Fibroblast of lung (primary cell): ENCODE measurements around the gene MEMO1. TPM values are rescaled to one million over a fixed set of nuclear protein-coding genes. Genes with fewer than 3 reads are reported as not detected.

Experiments
- DNase-seq, 2 donors: peaks; one replicate each; pipeline versions ENCODE4 v3.0.0 to v3.0.0-alpha.2; 2010; ENCODE audit warnings: low read depth in 2 of 2
- H2AFZ ChIP-seq: 2 replicates; pipeline ENCODE4 v1.5.1; 2012; ENCODE audit warnings: low read length, control low read depth, inconsistent platforms
- H3K27ac ChIP-seq: 2 replicates; pipeline ENCODE4 v1.5.1; 2011; ENCODE audit warnings: low read length, control low read depth; ENCODE audit not compliant: insufficient read depth
- H3K27me3 ChIP-seq: 2 replicates; pipeline ENCODE4 v1.5.1; 2011; ENCODE audit warnings: mild to moderate bottlenecking, low read length; ENCODE audit not compliant: control insufficient read depth, insufficient read depth
- H3K36me3 ChIP-seq: 2 replicates; pipeline ENCODE4 v1.5.1; 2011; ENCODE audit warnings: low read length; ENCODE audit not compliant: control insufficient read depth, insufficient read depth
- H3K4me1 ChIP-seq: 2 replicates; pipeline ENCODE4 v1.5.1; 2011; ENCODE audit warnings: low read length; ENCODE audit not compliant: control insufficient read depth, insufficient read depth; ENCODE audit errors: extremely low read depth
- H3K4me2 ChIP-seq: 2 replicates; pipeline ENCODE4 v1.5.1; 2011; ENCODE audit warnings: low read length, control low read depth; ENCODE audit not compliant: insufficient read depth; ENCODE audit errors: extremely low read depth
- H3K4me3 ChIP-seq, 4 experiments: fragments of 200-600 bp in 1 of 4; sonication (generic) in 1 of 4; replicated peaks in 1 of 4; 2 replicates each; pipeline ENCODE4 v1.5.1; 2011 to 2016; ENCODE audit warnings: low read length in 4 of 4, low read depth in 3 of 4, mild to moderate bottlenecking in 3 of 4, control low read depth in 2 of 4, inconsistent platforms in 1 of 4, mixed read lengths in 1 of 4; ENCODE audit not compliant: insufficient read depth in 1 of 4; ENCODE audit errors: control extremely low read depth in 1 of 4
- H3K79me2 ChIP-seq: 2 replicates; pipeline ENCODE4 v1.5.1; 2012; ENCODE audit warnings: mild to moderate bottlenecking, low read length, inconsistent platforms; ENCODE audit not compliant: control insufficient read depth, insufficient read depth
- H3K9ac ChIP-seq: 2 replicates; pipeline ENCODE4 v1.5.1; 2011; ENCODE audit warnings: mild to moderate bottlenecking, low read length, control low read depth; ENCODE audit not compliant: insufficient read depth
- H3K9me3 ChIP-seq: 2 replicates; pipeline ENCODE4 v1.5.1; 2012; ENCODE audit warnings: low read depth, low read length; ENCODE audit not compliant: control insufficient read depth, insufficient read depth
- H4K20me1 ChIP-seq: 2 replicates; pipeline ENCODE4 v1.5.1; 2011; ENCODE audit warnings: low read length; ENCODE audit not compliant: control insufficient read depth, insufficient read depth; ENCODE audit errors: extremely low read depth
- CTCF ChIP-seq, 2 donors: IDR thresholded peaks in 1 of 2; conservative IDR thresholded peaks in 1 of 2; 1 replicate in 1 of 2; 2 replicates in 1 of 2; pipeline ENCODE4 v1.5.1; 2011 to 2012; ENCODE audit warnings: low read length in 2 of 2, control low read depth in 1 of 2, inconsistent platforms in 1 of 2, low read depth in 1 of 2, mild to moderate bottlenecking in 1 of 2
- EZH2 ChIP-seq: IDR thresholded peaks from 2 replicates; pipeline ENCODE4 v1.5.1; 2012; ENCODE audit warnings: low read length, control low read depth, mild to moderate bottlenecking; ENCODE audit errors: missing control alignments
- polyA plus RNA-seq, 2 donors: library from polyadenylated mRNA; depleted of rRNA in 1 of 2; stranded (reverse) in 1 of 2; unstranded in 1 of 2; fragments of >200 nt; gene quantifications; 2 replicates each; pipeline ENCODE4 v1.2.1, GENCODE V29; 2011 to 2012; ENCODE audit warnings: missing spikeins in 1 of 2
- total RNA-seq: library from RNA; depleted of rRNA; stranded (reverse); fragments of >200 nt; gene quantifications from 2 replicates; pipeline ENCODE4 v1.2.1, GENCODE V29; 2014

Gene MEMO1
- total and polyA plus RNA-seq, 2 donors (not counting 1 experiment from before 2014, with no cell fraction given) = 34.0 to 64.2 TPM

- Histone ChIP-seq H2AFZ (no peak overlapping the region), H3K27me3 (no peaks in the 10 kb centered on the region), H3K9ac (no peak overlapping the region), H3K36me3 (no peaks in the 10 kb centered on the region), H3K27ac (no peak overlapping the region), H3K4me2 (no peak overlapping the region), H3K79me2 (peaks cover 51% of the 10 kb centered on the region), H3K4me1 (no peaks in the 10 kb centered on the region), H3K4me3 (no peak overlapping the region), H3K9me3 (no peaks in the 10 kb centered on the region), H4K20me1 (no peaks in the 10 kb centered on the region)
- TF ChIP-seq CTCF (conservative IDR thresholded peaks at IDR 0.05 in 1 of 2, IDR thresholded peaks at IDR 0.05 in 1 of 2; ENCODE audit: low read depth in 1 of 2, low read length in 2 of 2) (no peak), EZH2 (no peak)
- no peak for DNase-seq
Measured at GRCh38 chr2:31950946-31951562, 59.8 kb downstream of the MEMO1 start.

- TF ChIP-seq EZH2 = no peak
- no peak for TF ChIP-seq CTCF (conservative IDR thresholded peaks at IDR 0.05 in 1 of 2, IDR thresholded peaks at IDR 0.05 in 1 of 2; ENCODE audit: low read depth in 1 of 2, low read length in 2 of 2)
- Histone ChIP-seq H3K4me3 (no peak overlapping the region), H3K9me3 (no peaks in the 10 kb centered on the region), H4K20me1 (no peaks in the 10 kb centered on the region), H3K4me1 (no peaks in the 10 kb centered on the region), H3K36me3 (no peaks in the 10 kb centered on the region), H3K4me2 (no peak overlapping the region), H3K79me2 (peaks cover 60% of the 10 kb centered on the region), H2AFZ (no peak overlapping the region), H3K27me3 (no peaks in the 10 kb centered on the region), H3K27ac (no peak overlapping the region), H3K9ac (no peak overlapping the region)
- no peak for DNase-seq
Measured at GRCh38 chr2:31947871-31948270, 62.9 kb downstream of the MEMO1 start.

GRCh38 chr2:31946838-31947237 is 64.0 kb downstream of the MEMO1 start:
- H3K27me3 ChIP-seq = no peaks in the 10 kb centered on the region
- H3K27ac ChIP-seq = no peak overlapping the region
- no peaks in the 10 kb centered on the region for H3K36me3 ChIP-seq
- no peaks in the 10 kb centered on the region for H3K9me3 ChIP-seq
- no peaks in the 10 kb centered on the region for H4K20me1 ChIP-seq
- TF ChIP-seq CTCF (conservative IDR thresholded peaks at IDR 0.05 in 1 of 2, IDR thresholded peaks at IDR 0.05 in 1 of 2; ENCODE audit: low read depth in 1 of 2, low read length in 2 of 2) (no peak), EZH2 (no peak)
- H3K4me1 ChIP-seq = no peaks in the 10 kb centered on the region
- H3K79me2 ChIP-seq = peaks cover 56% of the 10 kb centered on the region
- H3K9ac ChIP-seq = no peak overlapping the region
- no peak overlapping the region for H2AFZ ChIP-seq
- DNase-seq = no peak
- H3K4me3 ChIP-seq = no peak overlapping the region
- H3K4me2 ChIP-seq = no peak overlapping the region
